K562 (cell line): ENCODE measurements around the gene CHMP4B. TPM values are rescaled to one million over a fixed set of nuclear protein-coding genes. Genes with fewer than 3 reads are reported as not detected.
A peak's percentile ranks its signal among the peaks of the same experiment; 100 is the strongest.

ENCODE experiments used
- ATAC-seq: fragments of 200-7000 bp; cut with Tn5 transposase; 3 replicates; pipeline ENCODE4 v1.9.1; 2020; ENCODE audit warnings: moderate library complexity
- BruUV-seq: library from RNA; stranded (reverse); fragments of 400-500 nt; replicated peaks from 2 replicates; lab custom pipeline; 2021; lab: Mats Ljungman, UMichigan
- CTCF ChIA-PET: fragments of 300-600 bp; formaldehyde crosslinking; extraction: SDS; loops from one replicate; lab custom pipeline; 2021; ENCODE audit warnings: low intra/inter-chr PET ratio; lab: Yijun Ruan, JAX
- POLR2A ChIA-PET: fragments of 300-600, 350-650 bp; sonication (Branson Sonifier 250); formaldehyde crosslinking; extraction: SDS; loops from one replicate; lab custom pipeline; 2021; ENCODE audit warnings: antibody characterized with exemption, inconsistent platforms; lab: Yijun Ruan, JAX
- DNase-seq, 4 experiments: peaks; one replicate each; pipeline versions ENCODE4 v3.0.0 to v3.0.0-alpha.2; 2011 to 2018; ENCODE audit warnings: low spot score in 3 of 4, mixed read lengths in 3 of 4; ENCODE audit errors: extremely low read depth in 1 of 4
- FAIRE-seq: peaks from 2 replicates; lab custom pipeline; 2011; peaks lifted over from hg19 to GRCh38; lab: Jason Lieb, UNC
- H2AFZ ChIP-seq: 2 replicates; pipeline ENCODE4 v1.6.0; 2011; ENCODE audit warnings: low read depth, low read length, control low read depth, inconsistent platforms
- H3K27ac ChIP-seq: fragments of 200-600 bp; 3 replicates; pipeline ENCODE4 v1.8.0; 2011; ENCODE audit warnings: low read depth, mild to moderate bottlenecking, control low read depth, inconsistent platforms, low read length, moderate library complexity, mixed read lengths; ENCODE audit errors: extremely low read depth
- H3K27me3 ChIP-seq, 2 experiments: fragments of 300-600 bp in 1 of 2; 2 replicates in 1 of 2; 3 replicates in 1 of 2; pipeline versions ENCODE4 v1.6.0 to v1.8.0; 2011; ENCODE audit warnings: inconsistent platforms in 2 of 2, low read length in 2 of 2, mild to moderate bottlenecking in 1 of 2, mixed read lengths in 1 of 2, moderate library complexity in 1 of 2; ENCODE audit not compliant: control insufficient read depth in 2 of 2, insufficient read depth in 2 of 2
- H3K36me3 ChIP-seq: fragments of 300-600 bp; 3 replicates; pipeline ENCODE4 v1.8.0; 2011; ENCODE audit warnings: mild to moderate bottlenecking, low read length, inconsistent platforms; ENCODE audit not compliant: control insufficient read depth, insufficient read depth
- H3K4me1 ChIP-seq, 2 experiments: fragments of 200-600 bp in 1 of 2; replicated peaks in 1 of 2; 2 replicates in 1 of 2; 3 replicates in 1 of 2; pipeline versions ENCODE4 v1.5.1 to v1.8.0; 2011; ENCODE audit warnings: inconsistent platforms in 2 of 2, low read length in 2 of 2, mild to moderate bottlenecking in 1 of 2, mixed read lengths in 1 of 2, moderate library complexity in 1 of 2; ENCODE audit not compliant: control insufficient read depth in 2 of 2, insufficient read depth in 2 of 2
- H3K4me2 ChIP-seq: 2 replicates; pipeline ENCODE4 v1.6.1; 2011; ENCODE audit warnings: low read length, control low read depth, inconsistent platforms, mixed read lengths; ENCODE audit not compliant: insufficient read depth
- H3K4me3 ChIP-seq: fragments of 200-600 bp; sonication (generic), shearing (Covaris generic); 2 replicates; pipeline ENCODE4 v1.5.1; 2016; ENCODE audit warnings: control low read depth, inconsistent platforms
- H3K79me2 ChIP-seq: fragments of 200-600 bp; 3 replicates; pipeline ENCODE4 v1.8.0; 2011; ENCODE audit warnings: low read length, inconsistent platforms; ENCODE audit not compliant: control insufficient read depth, insufficient read depth
- H3K9ac ChIP-seq, 2 experiments: 2 replicates each; pipeline versions ENCODE4 v1.6.0 to v1.6.1; 2011; ENCODE audit warnings: low read depth in 2 of 2, low read length in 2 of 2, control low read depth in 1 of 2, inconsistent platforms in 1 of 2, mild to moderate bottlenecking in 1 of 2, mixed read lengths in 1 of 2; ENCODE audit not compliant: insufficient read depth in 1 of 2
- H3K9me1 ChIP-seq: one replicate; pipeline ENCODE4 v1.6.0; 2011; ENCODE audit warnings: inconsistent platforms, mild to moderate bottlenecking, low read length, moderate library complexity; ENCODE audit not compliant: control insufficient read depth, insufficient read depth
- H3K9me3 ChIP-seq: replicated peaks from 2 replicates; pipeline ENCODE4 v1.5.1; 2011; ENCODE audit warnings: low read depth, low read length, inconsistent platforms; ENCODE audit not compliant: control insufficient read depth, insufficient read depth
- H4K20me1 ChIP-seq: replicated peaks from 2 replicates; pipeline ENCODE4 v1.6.1; 2011; ENCODE audit warnings: low read length, inconsistent platforms, mixed read lengths; ENCODE audit not compliant: control insufficient read depth, insufficient read depth
- ADNP ChIP-seq: fragments of 200-800 bp; sonication (Bioruptor generic); IDR thresholded peaks from 2 replicates; pipeline ENCODE4 v1.6.1; 2016; ENCODE audit warnings: missing genetic modification characterization, missing compliant biosample characterization
- CREBBP ChIP-seq: IDR thresholded peaks from one replicate; pipeline ENCODE4 v1.6.1; 2012; ENCODE audit warnings: low read depth, mild to moderate bottlenecking, control low read depth, inconsistent platforms, low read length
- EGR1 ChIP-seq: fragments of 450-650 bp; conservative IDR thresholded peaks from 2 replicates; pipeline ENCODE4 v1.6.1; 2017; ENCODE audit warnings: mild to moderate bottlenecking
- ELK3 ChIP-seq: fragments of 450-650 bp; formaldehyde crosslinking; IDR thresholded peaks from 2 replicates; pipeline ENCODE4 v1.4.0; 2020; ENCODE audit warnings: mild to moderate bottlenecking
- ETS1 ChIP-seq: conservative IDR thresholded peaks from 2 replicates; pipeline ENCODE4 v1.6.1; 2011; ENCODE audit warnings: low read depth, mild to moderate bottlenecking, low read length; ENCODE audit not compliant: control insufficient read depth
- HOXB6 ChIP-seq: fragments of 250-450 bp; sonication (Bioruptor Pico); IDR thresholded peaks from 2 replicates; pipeline ENCODE4 v1.5.1; 2022; ENCODE audit warnings: mild to moderate bottlenecking, borderline replicate concordance
- JUND ChIP-seq, 2 experiments: IDR thresholded peaks; 2 replicates in 1 of 2; 3 replicates in 1 of 2; pipeline ENCODE4 v1.6.1; 2011; ENCODE audit warnings: borderline replicate concordance in 2 of 2, low read depth in 2 of 2, low read length in 2 of 2, improper control_type of control experiment in 1 of 2, missing biosample characterization in 1 of 2, missing genetic modification characterization in 1 of 2, missing genetic modification reagents in 1 of 2
- NR2F6 ChIP-seq: fragments of 450-650 bp; formaldehyde crosslinking; IDR thresholded peaks from 2 replicates; pipeline ENCODE4 v1.4.0; 2020; ENCODE audit warnings: mild to moderate bottlenecking
- SAFB ChIP-seq: fragments of 200-400 bp; formaldehyde crosslinking; IDR thresholded peaks from 2 replicates; pipeline ENCODE4 v1.6.1; 2017; ENCODE audit warnings: low read depth, low read length, borderline replicate concordance
- SUPT5H ChIP-seq: fragments of 450-650 bp; IDR thresholded peaks from 2 replicates; pipeline ENCODE4 v1.6.1; 2016
- ZKSCAN1 ChIP-seq: fragments of 150-350 bp; IDR thresholded peaks from 2 replicates; pipeline ENCODE4 v1.6.1; 2016; ENCODE audit warnings: low read depth, low read length
- ZMIZ1 ChIP-seq, 2 experiments: fragments of 150-350 bp in 1 of 2; IDR thresholded peaks; 2 replicates each; pipeline ENCODE4 v1.6.1; 2012 to 2016; ENCODE audit warnings: low read depth in 2 of 2, low read length in 2 of 2, mild to moderate bottlenecking in 1 of 2, moderate library complexity in 1 of 2
- ZNF408 ChIP-seq: fragments of 250-450 bp; sonication (Bioruptor Pico); IDR thresholded peaks from 2 replicates; pipeline ENCODE4 v1.4.0; 2020; ENCODE audit warnings: low read depth, mild to moderate bottlenecking, moderate library complexity
- ZNF444 ChIP-seq: fragments of 250-450 bp; sonication (Bioruptor Pico); IDR thresholded peaks from 2 replicates; pipeline ENCODE4 v1.4.0; 2020; ENCODE audit warnings: mild to moderate bottlenecking, moderate library complexity
- ZNF589 ChIP-seq: fragments of 200-800 bp; sonication (Bioruptor generic); IDR thresholded peaks from 2 replicates; pipeline ENCODE4 v1.6.1; 2016; ENCODE audit warnings: low read depth, missing genetic modification characterization, missing compliant biosample characterization
- WGBS: fragments of 100-300 bp; shearing (Covaris generic); methylation state at CpG from one replicate; pipeline ENCODE4 v1.1.6; 2016; ENCODE audit warnings: low coverage, mixed read lengths; ENCODE audit not compliant: insufficient coverage; ENCODE audit errors: missing lambda C conversion rate; 5-methylcytosine and 5-hydroxymethylcytosine counted together
- in situ Hi-C: fragments of 300-500 bp; cut with MboI; formaldehyde crosslinking; loops from 4 replicates; pipeline ENCODE4 v1.15.0; 2018; ENCODE audit warnings: inconsistent platforms, mixed read lengths
- intact Hi-C: fragments of 100-400 bp; cut with micrococcal nuclease; formaldehyde crosslinking; loops from 2 replicates; pipeline ENCODE4 v1.14.2; 2022
- polyA plus RNA-seq, 8 experiments: library from polyadenylated mRNA; depleted of rRNA in 4 of 8; stranded (reverse) in 5 of 8; unstranded in 3 of 8; fragments of >200 nt; fragmentation: Nextera tagmentation in 2 of 8; fragmentation: Illumina TruSeq in 1 of 8; extraction: Ambion mirVana in 2 of 8; extraction: Trizol in 1 of 8; gene quantifications; 2 replicates each; pipeline versions ENCODE4 v1.2.1 to v1.2.3, GENCODE V29; 2011 to 2014; ENCODE audit warnings: inconsistent platforms in 1 of 8, missing spikeins in 1 of 8
- total RNA-seq, 7 experiments: library from RNA; depleted of rRNA in 6 of 7; stranded (reverse); fragments of >200 nt in 6 of 7; fragmentation: Illumina TruSeq in 2 of 7; extraction: Trizol in 2 of 7; gene quantifications; 2 replicates each; pipeline versions ENCODE4 v1.2.1 to v1.2.3, GENCODE V29; 2011 to 2021; ENCODE audit warnings: low replicate concordance in 1 of 7

Gene CHMP4B
- total and polyA plus RNA-seq, 9 of the 15 experiments (the other 6 are each of a cell fraction or from before 2014, with no cell fraction given): 1.8 to 64.7 (median 31.8) TPM

- H3K4me2 ChIP-seq: no peak overlapping the region
- peaks cover 67% of the 10 kb centered on the region; the same call in 2 of the 3 replicates for H3K79me2 ChIP-seq
- no peak for ATAC-seq
- H3K9me1 ChIP-seq: no peaks in the 10 kb centered on the region
- in situ Hi-C loops: no loop called here
- no peak for FAIRE-seq
- H3K27me3 ChIP-seq: no peaks in the 10 kb centered on the region
- H4K20me1 ChIP-seq: peaks cover 12% of the 10 kb centered on the region
- no TSS peak for BruUV-seq
- TF ChIP-seq ZKSCAN1 (no peak), HOXB6 (CRISPR knock-in tag) (no peak), ADNP (tag) (no peak), SUPT5H (no peak), JUND (IDR thresholded peaks at IDR 0.05; ENCODE audit: borderline replicate concordance, low read depth, low read length) (no peak), JUND (tag; IDR thresholded peaks at IDR 0.05; ENCODE audit: borderline replicate concordance, low read depth, low read length) (no peak), NR2F6 (CRISPR knock-in tag) (no peak), SAFB (no peak), ZNF589 (no peak), ELK3 (CRISPR knock-in tag) (no peak), ZNF444 (CRISPR knock-in tag) (no peak), EGR1 (no peak), CREBBP (no peak), ZMIZ1 (IDR thresholded peaks at IDR 0.05; ENCODE audit: low read depth in 2 of 2, low read length in 2 of 2) (no peak), ZNF408 (CRISPR knock-in tag) (no peak), ETS1 (no peak)
- TF ChIP-seq, all 486 proteins: peak for 0
- Histone ChIP-seq H3K9me3 (no peaks in the 10 kb centered on the region), H2AFZ (no peak overlapping the region), H3K4me1 (peaks cover 0 to 3% of the 10 kb centered on the region in 2 experiments; a peak in 3 of 5 replicates), H3K27ac (no peak overlapping the region), H3K36me3 (no peaks in the 10 kb centered on the region), H3K4me3 (no peak overlapping the region), H3K9ac (peak overlapping the region in 1 of 2 experiments; percentile 31; a peak in 1 of 4 replicates)
- CTCF ChIA-PET: no interaction called here
- intact Hi-C loops: no loop called here
- no peak for DNase-seq
- POLR2A ChIA-PET: no interaction called here
- 86% methylated on average over 4 of the region's 5 CpGs for WGBS
Observed at GRCh38 chr20:33822423-33822822, 11.3 kb downstream of the CHMP4B start.
